Ovary (tissue), 9 donors: ENCODE results near the gene SUPT4H1. TPM values are rescaled to one million over a fixed set of nuclear protein-coding genes. Genes with fewer than 3 reads are reported as not detected.

Source experiments
- DNase-seq, 5 donors: peaks; one replicate each; pipeline ENCODE4 v3.0.0-alpha.2; 2019 to 2020
- H3K27ac ChIP-seq, 2 donors: fragments of 200-600 bp; one replicate each; pipeline versions ENCODE4 v1.5.1 to v1.8.0; 2019 to 2022
- H3K27me3 ChIP-seq: fragments of 200-600 bp; one replicate; pipeline ENCODE4 v1.8.0; 2022
- H3K36me3 ChIP-seq: fragments of 200-600 bp; sonication (generic); one replicate; pipeline ENCODE4 v1.5.1; 2019
- H3K4me1 ChIP-seq: one replicate; pipeline ENCODE4 v1.8.1; 2013; ENCODE audit warnings: mild to moderate bottlenecking, moderate library complexity; ENCODE audit not compliant: insufficient read depth
- H3K4me3 ChIP-seq: fragments of 200-600 bp; sonication (generic); one replicate; pipeline ENCODE4 v1.5.1; 2017
- H3K9me3 ChIP-seq, 2 donors: fragments of 200-600 bp in 1 of 2; sonication (generic) in 1 of 2; one replicate each; pipeline versions ENCODE4 v1.5.1 to v1.8.1; 2013 to 2019; ENCODE audit warnings: mild to moderate bottlenecking in 1 of 2, moderate library complexity in 1 of 2
- CTCF ChIP-seq, 3 donors: fragments of 450-650 bp in 2 of 3; fragments of 200-600 bp in 1 of 3; IDR thresholded peaks; one replicate each; pipeline versions ENCODE4 v1.5.1 to v1.8.0; 2016 to 2022; ENCODE audit warnings: antibody characterized with exemption in 3 of 3, mild to moderate bottlenecking in 1 of 3
- EP300 ChIP-seq: sonication (generic); formaldehyde crosslinking; IDR thresholded peaks from one replicate; pipeline ENCODE4 v1.6.1; 2017; ENCODE audit warnings: antibody characterized with exemption
- POLR2A ChIP-seq: fragments of 450-650 bp; IDR thresholded peaks from one replicate; pipeline ENCODE4 v1.6.1; 2017; ENCODE audit warnings: antibody characterized with exemption, mild to moderate bottlenecking, moderate library complexity
- WGBS, 3 donors: extraction: QIAGEN DNeasy Blood & Tissue Kit in 1 of 3; methylation state at CpG; one replicate each; pipeline versions ENCODE4 v1.1.5 to v1.1.7; 2013 to 2017; 5-methylcytosine and 5-hydroxymethylcytosine counted together
- intact Hi-C, 4 donors: fragments of 100-400 bp; cut with DNase I; formaldehyde crosslinking; loops; one replicate each; pipeline versions ENCODE4 v1.11.0 to v1.15.1; 2022 to 2023
- polyA plus RNA-seq, 2 donors: library from polyadenylated mRNA; stranded (reverse); fragments of 200-250 nt in 1 of 2; fragments of 350-450 nt in 1 of 2; fragmentation: Illumina TruSeq in 1 of 2; extraction: RNeasy Lipid Tissue Mini Kit (QIAGEN cat#74804) in 1 of 2; gene quantifications; one replicate each; pipeline ENCODE4 v1.2.3, GENCODE V29; 2013 to 2014
- total RNA-seq, 7 donors: library from RNA; depleted of rRNA in 2 of 7; stranded (reverse); fragments of >200 nt in 2 of 7; fragmentation: NEBNext Ultra II Directional in 3 of 7; extraction: Animal tissue kit (Norgen Biotek cat#: 25700) in 3 of 7; gene quantifications; one replicate each; pipeline versions ENCODE4 v1.1.0 to v1.2.4, GENCODE V29; 2016 to 2023
- donor health status: DM: no; HTN: no; CAD: no; lungs with moderate emphysema.
- donor health status: DM: no; HTN: no; CAD: no.
- donor health status: Bipolar disorder and iron deficiency.
- donor health status: DM: yes; HTN: yes; CAD: no.
- donor health status: DM: no; HTN: no; CAD: no.
- donor health status: DM: yes; HTN: yes; CAD: no.

Gene SUPT4H1
- total and polyA plus RNA-seq, 9 donors = 43.7 to 182 (median 66.0) TPM

- Histone ChIP-seq H3K36me3 (no peaks in the 10 kb centered on the region), H3K4me1 (no peaks in the 10 kb centered on the region), H3K27me3 (no peaks in the 10 kb centered on the region), H3K4me3 (no peak overlapping the region), H3K9me3 (no peaks in the 10 kb centered on the region), H3K27ac (no peak overlapping the region)
- 73 to 83% (median 76%) methylated on average over 2 of the region's 2 CpGs for WGBS, 3 donors
- intact Hi-C loops = no loop called here
- no peak for DNase-seq
- TF ChIP-seq POLR2A (no peak), CTCF (IDR thresholded peaks at IDR 0.05) (no peak), EP300 (no peak)
These were observed 23.8 kb upstream of the SUPT4H1 start for GRCh38 chr17:58375811-58376210.

GRCh38 chr17:58375256-58375655 is 23.3 kb upstream of the SUPT4H1 start:
- Histone ChIP-seq H3K9me3 (no peaks in the 10 kb centered on the region), H3K36me3 (no peaks in the 10 kb centered on the region), H3K4me1 (no peaks in the 10 kb centered on the region), H3K27ac (no peak overlapping the region), H3K4me3 (no peak overlapping the region), H3K27me3 (no peaks in the 10 kb centered on the region)
- no peak for DNase-seq
- TF ChIP-seq CTCF (IDR thresholded peaks at IDR 0.05) (no peak), EP300 (no peak), POLR2A (no peak)
- intact Hi-C loops = no loop called here
- 84 to 90% (median 89%) methylated on average over 5 of the region's 5 CpGs for WGBS, 3 donors

GRCh38 chr17:58373923-58374322 is 21.9 kb upstream of the SUPT4H1 start:
- no peak for TF ChIP-seq POLR2A
- no peak for TF ChIP-seq EP300
- no peak for TF ChIP-seq CTCF (IDR thresholded peaks at IDR 0.05)
- Histone ChIP-seq H3K27ac (no peak overlapping the region), H3K9me3 (no peaks in the 10 kb centered on the region), H3K27me3 (no peaks in the 10 kb centered on the region), H3K4me1 (no peaks in the 10 kb centered on the region), H3K4me3 (no peak overlapping the region), H3K36me3 (no peaks in the 10 kb centered on the region)
- WGBS, 3 donors = 36 to 71% (median 55%) methylated on average over 1 of the region's 1 CpG
- DNase-seq = no peak
- intact Hi-C loops = no loop called here

- H3K27me3 ChIP-seq = no peaks in the 10 kb centered on the region
- H3K4me3 ChIP-seq = no peak overlapping the region
- H3K36me3 ChIP-seq = no peaks in the 10 kb centered on the region
- no peaks in the 10 kb centered on the region for H3K9me3 ChIP-seq
- 75 to 84% (median 82%) methylated on average over 5 of the region's 5 CpGs for WGBS, 3 donors
- H3K4me1 ChIP-seq = no peaks in the 10 kb centered on the region
- no peak for DNase-seq
- intact Hi-C loops = no loop called here
- TF ChIP-seq CTCF (IDR thresholded peaks at IDR 0.05) (no peak), EP300 (no peak), POLR2A (no peak)
- H3K27ac ChIP-seq = no peak overlapping the region
These were observed 21.0 kb upstream of the SUPT4H1 start for GRCh38 chr17:58373003-58373402.
